Measurements from ENCODE around the gene WDR86. TPM values are rescaled to one million over a fixed set of nuclear protein-coding genes. Genes with fewer than 3 reads are reported as not detected.

The WDR86 gene
- total RNA-seq, 2 experiments from 2014 or later = not detected

DNA sequence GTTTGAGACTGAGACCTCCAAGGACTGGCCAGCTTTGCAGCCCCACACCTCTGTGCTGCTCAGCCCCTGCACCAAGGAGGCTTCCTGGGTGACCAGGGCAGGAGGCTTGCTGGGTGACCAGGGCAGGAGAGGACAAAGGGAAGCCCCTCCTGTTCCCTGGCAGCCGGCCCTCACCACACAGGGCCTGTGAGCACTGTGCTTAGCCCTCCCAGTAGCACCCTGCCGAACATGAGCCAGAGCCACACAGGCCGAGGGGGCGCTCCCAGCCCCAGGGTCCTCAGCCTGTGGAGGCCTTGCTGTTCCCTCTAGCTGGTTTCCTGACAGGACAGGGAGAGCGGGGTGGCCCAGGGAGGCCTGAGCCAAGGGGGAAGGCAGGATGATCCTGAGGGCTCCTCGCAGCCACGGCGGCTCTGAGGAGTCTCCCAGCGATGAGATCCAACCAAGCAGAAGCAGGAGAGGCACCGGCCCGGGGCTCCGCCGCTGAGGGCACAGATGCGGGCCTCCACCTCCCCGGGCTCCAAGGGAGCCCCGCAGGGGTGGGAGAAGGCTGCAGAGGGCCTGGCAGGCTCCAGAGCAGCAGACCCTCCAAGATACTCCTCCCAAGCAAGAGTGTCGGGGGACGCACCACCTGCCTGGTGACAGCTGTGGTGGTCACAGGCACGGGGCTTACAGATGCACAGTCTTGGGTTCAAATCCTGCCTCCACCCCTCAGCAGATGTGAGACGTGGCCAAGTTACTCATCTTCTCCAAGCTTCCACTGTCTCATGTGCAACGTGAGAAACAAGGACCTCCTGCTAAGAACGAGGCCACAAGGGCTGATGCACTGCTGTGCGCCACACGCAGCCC, 22.5 kb downstream of the WDR86 start:
- intact Hi-C loops (cut with DNase I, micrococcal nuclease) = no loop called here
- no peak overlapping the region for H3K4me3 Mint-ChIP-seq
- DNase-seq = no peak
- ATAC-seq = no peak
- ChIA-PET POLR2A (no interaction called here), CTCF (interaction anchor here (1.5 kb wide), 1 partner anchor 57 kb away, joined by 4 read pairs; no protein-coding TSS in a partner anchor)
- no peaks in the 10 kb centered on the region for H3K36me3 Mint-ChIP-seq (ENCODE audit: low read depth)
- H3K4me1 Mint-ChIP-seq = peaks cover 2% of the 10 kb centered on the region
- peaks cover 11% of the 10 kb centered on the region for H3K27me3 Mint-ChIP-seq
- no peaks in the 10 kb centered on the region for H3K9me3 Mint-ChIP-seq (ENCODE audit: low read depth)
- no peak overlapping the region for H3K27ac Mint-ChIP-seq

DNA sequence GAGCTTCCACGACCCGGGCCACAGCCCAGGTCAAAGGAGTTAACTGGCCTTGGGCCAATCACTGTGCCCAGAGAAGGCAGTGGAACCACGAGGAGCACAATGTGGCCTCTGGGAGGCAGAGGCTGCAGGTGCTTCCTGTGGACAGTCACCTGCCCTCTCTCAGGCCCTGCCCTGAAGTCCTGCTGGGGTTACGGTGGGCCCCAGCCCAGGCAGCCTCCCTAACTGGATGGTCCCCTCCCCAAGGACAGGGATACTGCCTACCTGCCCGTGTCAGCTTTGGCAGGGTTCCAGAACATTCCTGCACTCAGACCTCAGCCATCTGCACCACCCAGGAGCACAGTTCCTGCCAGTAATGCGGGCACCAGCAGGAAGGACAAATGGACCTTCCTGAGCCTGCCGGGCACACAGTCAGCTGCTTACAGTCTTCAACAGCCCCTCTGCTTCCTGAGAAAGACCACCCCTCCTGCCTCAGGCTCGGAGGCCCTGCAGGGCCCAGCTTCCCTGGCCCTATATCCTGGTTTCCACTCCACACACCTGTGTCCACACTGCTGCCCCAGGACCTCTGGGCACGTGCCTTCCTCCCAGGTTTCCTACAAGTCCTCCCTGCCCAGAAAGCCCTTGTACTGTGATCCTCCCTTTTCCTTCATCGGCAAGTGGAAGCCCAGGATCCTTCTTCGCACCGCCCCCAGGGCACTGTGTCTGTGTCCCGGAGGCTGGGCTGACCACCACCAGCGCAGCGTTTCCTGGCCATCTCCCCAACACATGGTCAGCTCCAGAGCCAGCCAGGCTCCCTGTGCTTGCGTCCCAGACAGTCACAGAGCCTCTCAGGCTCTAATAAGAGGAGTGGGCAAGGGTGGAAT, 23.3 kb downstream of the WDR86 start:
- intact Hi-C loops (cut with DNase I, micrococcal nuclease) = no loop called here
- Mint-ChIP-seq H3K4me1 (peaks cover 6% of the 10 kb centered on the region), H3K4me3 (no peak overlapping the region), H3K9me3 (ENCODE audit: low read depth) (no peaks in the 10 kb centered on the region), H3K36me3 (ENCODE audit: low read depth) (no peaks in the 10 kb centered on the region), H3K27ac (no peak overlapping the region), H3K27me3 (peaks cover 15% of the 10 kb centered on the region)
- POLR2A ChIA-PET = no interaction called here
- ATAC-seq (no peak), DNase-seq (no peak)
- CTCF ChIA-PET = interaction anchor here (1.5 kb wide), 1 partner anchor 57 kb away, joined by 4 read pairs; no protein-coding TSS in a partner anchor

DNA sequence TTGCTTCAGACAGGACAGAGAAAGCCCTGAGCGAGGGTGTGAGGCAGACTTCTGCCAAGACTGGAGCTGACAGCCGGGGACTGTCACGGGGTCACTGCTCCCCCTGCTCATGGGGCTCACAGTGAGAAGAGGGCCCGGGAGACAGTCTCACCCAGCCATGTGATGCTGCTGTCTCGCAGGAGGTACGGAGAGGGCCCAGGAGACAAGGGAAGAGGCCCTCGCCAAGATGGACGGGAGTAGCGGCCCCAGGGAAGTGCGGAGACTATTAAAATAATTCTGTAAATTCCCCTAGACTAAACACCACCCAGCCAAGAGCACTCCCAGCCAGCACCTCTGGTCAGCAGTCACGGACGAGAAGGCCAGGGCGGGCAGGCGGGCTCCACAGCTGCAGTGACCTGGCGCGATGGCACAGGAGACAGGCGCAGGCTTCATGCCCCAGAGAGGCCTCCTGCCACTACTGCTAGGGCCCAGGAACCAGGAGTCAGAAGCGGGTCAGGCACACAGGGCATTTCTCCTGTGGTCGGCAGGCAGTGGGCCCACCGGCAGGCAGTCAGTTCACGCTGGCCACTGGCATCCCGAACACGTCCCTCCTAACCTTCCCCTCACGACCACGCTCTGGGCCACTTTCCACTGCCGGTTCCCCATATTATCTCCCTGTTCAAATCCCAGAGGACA, 24.1 kb downstream of the WDR86 start:
- no peak overlapping the region for H3K27ac Mint-ChIP-seq
- H3K4me3 Mint-ChIP-seq = no peak overlapping the region
- CTCF ChIA-PET = no interaction called here
- no peaks in the 10 kb centered on the region for H3K36me3 Mint-ChIP-seq (ENCODE audit: low read depth)
- POLR2A ChIA-PET = no interaction called here
- peaks cover 9% of the 10 kb centered on the region for H3K4me1 Mint-ChIP-seq
- peaks cover 15% of the 10 kb centered on the region for H3K27me3 Mint-ChIP-seq
- no peaks in the 10 kb centered on the region for H3K9me3 Mint-ChIP-seq (ENCODE audit: low read depth)
- intact Hi-C loops (cut with DNase I, micrococcal nuclease) = no loop called here
- ATAC-seq (no peak), DNase-seq (no peak)

DNA sequence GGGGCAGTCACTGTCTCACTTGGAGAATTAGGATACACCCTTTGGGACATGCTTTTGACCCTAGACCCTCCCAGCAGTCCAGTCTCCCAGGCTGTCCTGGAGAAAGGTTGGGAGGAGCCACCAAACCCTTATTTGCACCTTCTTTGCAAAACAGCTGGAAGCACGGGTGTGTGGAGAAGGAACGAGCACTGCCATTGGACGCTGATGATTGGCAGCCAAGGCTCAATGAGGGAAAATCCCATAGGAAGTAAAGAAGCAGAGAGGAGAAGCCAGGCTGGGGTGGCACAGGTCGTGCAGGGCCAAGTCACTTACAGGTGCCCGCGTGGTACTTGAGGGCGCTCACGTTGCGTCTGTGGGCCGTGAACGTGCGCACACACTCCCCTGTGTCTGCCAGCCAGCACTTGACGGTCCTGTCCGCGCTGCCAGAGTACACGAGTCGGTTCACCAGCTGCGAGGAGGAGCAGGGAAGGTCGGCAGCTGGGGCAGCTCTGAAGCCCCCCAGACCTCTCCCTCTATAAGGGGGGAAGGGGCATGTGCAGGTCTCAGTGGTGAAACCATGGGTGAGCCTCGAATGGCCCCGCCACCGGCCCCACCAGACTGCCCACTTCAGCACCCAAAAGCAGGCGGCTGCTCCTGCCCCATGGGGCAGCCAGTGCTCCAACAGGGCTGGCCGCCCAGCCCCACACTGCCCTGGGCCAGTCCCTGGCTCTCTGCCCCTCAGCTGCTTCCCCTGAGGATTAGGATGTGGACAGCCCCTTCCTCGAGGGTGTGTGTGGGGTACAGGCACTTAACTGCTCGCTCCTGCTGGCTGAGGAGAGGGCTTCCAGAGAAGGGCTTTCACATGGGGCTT, 24.8 kb downstream of the WDR86 start:
- no peak overlapping the region for H3K27ac Mint-ChIP-seq
- H3K36me3 Mint-ChIP-seq (ENCODE audit: low read depth) = no peaks in the 10 kb centered on the region
- ATAC-seq (no peak), DNase-seq (no peak)
- no peak overlapping the region for H3K4me3 Mint-ChIP-seq
- no peaks in the 10 kb centered on the region for H3K9me3 Mint-ChIP-seq (ENCODE audit: low read depth)
- H3K4me1 Mint-ChIP-seq = peaks cover 10% of the 10 kb centered on the region
- CTCF ChIA-PET = interaction anchor here (2.2 kb wide), 1 partner anchor 64 kb away, joined by 9 read pairs; no protein-coding TSS in a partner anchor
- peaks cover 15% of the 10 kb centered on the region for H3K27me3 Mint-ChIP-seq
- intact Hi-C loops (cut with DNase I, micrococcal nuclease) = no loop called here
- POLR2A ChIA-PET = no interaction called here

DNA sequence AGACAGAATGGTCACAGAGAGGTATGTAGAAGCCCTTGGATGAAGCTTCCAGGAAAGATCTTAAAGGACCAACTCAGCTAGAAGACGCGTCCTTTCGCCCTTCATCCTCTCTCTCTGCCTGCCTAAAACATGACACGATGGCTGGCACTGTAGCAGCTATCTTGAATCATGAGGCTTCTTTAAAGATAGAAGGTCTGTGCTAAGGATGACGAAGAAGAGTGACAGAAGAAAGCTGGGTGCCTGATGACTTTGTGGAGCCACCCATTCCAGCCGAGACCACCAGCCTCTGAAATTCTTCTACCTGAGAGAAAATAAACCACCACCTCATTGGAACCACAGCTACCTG, 25.5 kb downstream of the WDR86 start:
- CTCF ChIA-PET = interaction anchor here (2.2 kb wide), 1 partner anchor 64 kb away, joined by 9 read pairs; no protein-coding TSS in a partner anchor
- POLR2A ChIA-PET = no interaction called here

DNA sequence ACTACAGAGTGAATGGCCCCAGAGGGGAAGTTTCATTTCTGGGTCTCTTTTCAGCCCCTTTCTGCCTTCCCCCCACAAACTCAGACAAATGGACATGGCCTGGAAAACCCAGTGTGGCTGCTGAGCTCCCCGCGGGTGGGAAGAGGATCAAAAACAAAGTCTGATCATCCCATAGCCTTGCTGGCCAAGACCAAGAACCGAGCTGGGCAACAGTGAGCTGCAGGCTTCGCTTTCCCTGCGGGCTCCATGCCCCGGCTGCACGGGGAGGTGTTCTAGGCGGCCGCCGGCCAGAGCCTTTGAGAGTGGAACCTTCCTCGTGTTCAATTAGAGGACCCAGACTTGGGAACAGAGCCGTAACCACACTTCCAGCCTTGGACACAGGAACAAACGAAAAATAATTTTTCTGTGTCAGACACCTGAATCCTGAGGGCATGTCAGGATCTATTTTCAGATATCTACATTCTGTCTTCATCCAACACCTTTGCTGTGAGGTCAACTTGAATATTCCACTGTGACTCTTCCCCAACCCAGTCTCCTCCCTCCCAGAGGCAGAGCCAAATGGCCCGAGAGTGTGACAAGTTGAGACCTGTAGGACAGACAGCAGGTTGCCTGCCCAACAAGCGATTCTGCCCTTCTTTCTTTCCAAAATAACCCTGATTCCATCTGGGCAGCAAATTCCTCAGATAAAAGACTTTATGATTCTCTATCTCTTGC, 26.0 kb downstream of the WDR86 start:
- Mint-ChIP-seq H3K36me3 (ENCODE audit: low read depth) (no peaks in the 10 kb centered on the region), H3K9me3 (ENCODE audit: low read depth) (no peaks in the 10 kb centered on the region), H3K27me3 (peaks cover 15% of the 10 kb centered on the region), H3K27ac (no peak overlapping the region), H3K4me3 (no peak overlapping the region), H3K4me1 (peaks cover 10% of the 10 kb centered on the region)
- DNase-seq = no peak
- intact Hi-C loops (cut with DNase I, micrococcal nuclease) = no loop called here
- no peak for ATAC-seq
- ChIA-PET CTCF (interaction anchor here (0.7 to 2.2 kb wide), 3 partner anchors 10 to 65 kb away, joined by 3 to 9 read pairs (median 3); no protein-coding TSS in a partner anchor), POLR2A (no interaction called here)

More for the DNA sequence above, 25.5 kb downstream of the WDR86 start:
- intact Hi-C loops (cut with DNase I, micrococcal nuclease) = no loop called here
- Mint-ChIP-seq H3K36me3 (ENCODE audit: low read depth) (no peaks in the 10 kb centered on the region), H3K4me3 (no peak overlapping the region), H3K9me3 (ENCODE audit: low read depth) (no peaks in the 10 kb centered on the region), H3K4me1 (peaks cover 10% of the 10 kb centered on the region), H3K27ac (no peak overlapping the region), H3K27me3 (peaks cover 15% of the 10 kb centered on the region)
- ATAC-seq (no peak), DNase-seq (no peak)

DNA sequence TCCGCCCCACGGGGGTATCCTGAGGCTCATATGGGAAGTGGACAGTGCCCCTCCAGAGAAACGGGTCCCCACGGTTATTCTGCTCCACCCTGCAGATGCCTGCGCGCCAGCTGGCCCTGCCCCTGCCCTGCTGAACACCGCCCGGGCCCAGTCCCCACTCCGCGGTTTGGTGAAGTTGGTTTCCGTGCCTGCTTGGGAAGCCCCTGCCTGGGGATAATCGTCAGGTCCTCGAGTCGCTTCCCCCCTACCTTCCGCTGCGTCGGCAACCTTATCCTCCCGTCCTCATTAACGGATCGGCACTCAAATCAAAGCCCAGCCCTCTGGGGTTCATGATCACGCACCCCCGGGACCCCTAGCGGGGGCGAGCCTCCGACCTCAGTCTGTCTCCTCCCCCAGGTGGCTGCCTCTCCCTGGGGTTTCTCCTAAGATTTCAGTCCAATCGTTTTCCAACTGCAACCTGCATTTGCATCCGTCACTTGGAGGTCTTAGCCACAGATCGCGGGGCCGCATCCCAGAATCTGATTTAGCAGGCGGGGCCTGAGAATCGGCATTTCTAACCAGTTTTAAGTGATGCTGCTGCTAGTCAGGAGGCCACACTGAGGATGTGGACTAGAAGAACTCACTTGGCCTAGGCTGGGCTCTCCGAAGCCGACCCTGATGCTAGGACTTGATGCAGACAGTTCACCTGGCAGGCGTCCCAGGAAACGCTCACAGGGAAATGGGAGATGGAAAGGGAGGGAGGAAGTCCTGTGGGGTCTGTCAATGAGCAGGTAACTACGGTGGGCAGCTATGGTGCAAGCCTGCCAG, 27.6 kb downstream of the WDR86 start:
- H3K27me3 Mint-ChIP-seq = peaks cover 15% of the 10 kb centered on the region
- ChIA-PET POLR2A (no interaction called here), CTCF (interaction anchor here (2.2 kb wide), 1 partner anchor 66 kb away, joined by 9 read pairs; no protein-coding TSS in a partner anchor)
- peaks cover 2% of the 10 kb centered on the region for H3K36me3 Mint-ChIP-seq (ENCODE audit: low read depth)
- H3K27ac Mint-ChIP-seq = no peak overlapping the region
- DNase-seq (peak; percentile 41), ATAC-seq (peak; percentile 37)
- intact Hi-C loops (cut with DNase I, micrococcal nuclease) = no loop called here
- no peaks in the 10 kb centered on the region for H3K9me3 Mint-ChIP-seq (ENCODE audit: low read depth)
- H3K4me3 Mint-ChIP-seq = peak overlapping the region; percentile 39
- H3K4me1 Mint-ChIP-seq = peaks cover 10% of the 10 kb centered on the region

DNA sequence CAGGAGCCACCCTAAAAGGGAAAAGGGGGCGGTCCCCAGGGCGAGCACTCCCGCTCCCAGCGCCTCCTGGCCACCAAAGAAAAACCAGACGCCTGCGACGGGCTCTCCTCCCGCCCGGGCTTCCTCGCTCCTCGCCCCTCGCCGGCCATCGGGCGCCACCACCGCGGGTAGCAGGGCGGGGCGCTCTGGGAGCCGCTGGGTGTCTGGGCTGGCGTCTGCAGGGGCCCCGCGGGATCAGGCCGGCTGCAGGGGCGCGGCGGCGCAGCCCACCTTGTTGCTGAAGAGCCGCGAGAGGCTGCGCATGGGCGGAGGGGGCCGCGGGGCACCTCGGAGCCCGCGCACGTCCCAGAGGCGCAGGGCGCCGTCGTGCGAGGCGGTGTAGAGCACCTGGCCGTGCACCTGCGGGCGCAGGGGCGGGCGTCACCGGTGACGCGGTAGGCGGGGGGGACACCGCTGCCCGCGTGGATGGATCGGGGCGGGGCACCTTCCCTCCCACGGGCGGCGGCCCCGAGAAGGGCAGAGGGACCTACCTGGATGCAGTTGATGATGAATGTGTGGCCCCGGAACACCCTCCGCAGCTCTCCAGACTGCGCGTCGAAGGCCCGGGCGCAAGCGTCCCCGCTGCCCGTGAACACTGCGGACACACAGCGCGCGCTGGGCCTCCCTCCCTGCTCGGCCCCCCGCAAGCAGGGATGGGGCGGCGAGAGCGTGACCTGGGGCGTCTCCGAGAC, 28.3 kb downstream of the WDR86 start:
- ChIA-PET CTCF (interaction anchor here (1.3 to 2.7 kb wide), 2 partner anchors 13 to 67 kb away, joined by 6 to 10 read pairs; no protein-coding TSS in a partner anchor), POLR2A (interaction anchor here (1.6 kb wide), 1 partner anchor 67 kb away, joined by 4 read pairs; no protein-coding TSS in a partner anchor)
- H3K4me3 Mint-ChIP-seq = no peak overlapping the region
- H3K36me3 Mint-ChIP-seq (ENCODE audit: low read depth) = peaks cover 2% of the 10 kb centered on the region
- H3K4me1 Mint-ChIP-seq = peaks cover 10% of the 10 kb centered on the region
- ATAC-seq (peak; percentile 59), DNase-seq (peak; percentile 49)
- no peak overlapping the region for H3K27ac Mint-ChIP-seq
- H3K27me3 Mint-ChIP-seq = peaks cover 15% of the 10 kb centered on the region
- intact Hi-C loops (cut with DNase I, micrococcal nuclease) = no loop called here
- no peaks in the 10 kb centered on the region for H3K9me3 Mint-ChIP-seq (ENCODE audit: low read depth)

DNA sequence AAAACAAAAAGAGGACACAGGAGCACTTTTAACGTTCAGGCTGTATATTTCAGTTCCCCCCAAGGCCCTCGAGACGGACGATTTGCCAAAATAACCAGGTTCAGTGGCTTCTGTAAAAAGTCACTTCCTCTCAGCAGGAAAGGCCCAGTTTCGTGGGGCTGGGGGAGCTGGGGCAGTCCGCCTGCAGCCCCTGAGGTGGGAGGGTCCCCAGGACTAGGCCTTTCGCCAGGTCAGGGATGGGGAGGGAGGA, 28.8 kb downstream of the WDR86 start:
- POLR2A ChIA-PET = interaction anchor here (1.6 kb wide), 1 partner anchor 68 kb away, joined by 4 read pairs; no protein-coding TSS in a partner anchor
- H3K9me3 Mint-ChIP-seq (ENCODE audit: low read depth) = no peaks in the 10 kb centered on the region
- ATAC-seq = no peak
- intact Hi-C loops (cut with DNase I, micrococcal nuclease) = no loop called here
- H3K27ac Mint-ChIP-seq = no peak overlapping the region
- H3K36me3 Mint-ChIP-seq (ENCODE audit: low read depth) = peaks cover 2% of the 10 kb centered on the region
- no peak for DNase-seq
- H3K4me1 Mint-ChIP-seq = peaks cover 10% of the 10 kb centered on the region
- peaks cover 15% of the 10 kb centered on the region for H3K27me3 Mint-ChIP-seq
- CTCF ChIA-PET = interaction anchor here (1.3 to 2.7 kb wide), 2 partner anchors 12 to 68 kb away, joined by 6 to 10 read pairs; no protein-coding TSS in a partner anchor
- no peak overlapping the region for H3K4me3 Mint-ChIP-seq

Measured in activated CD4-positive, alpha-beta T cell treated with anti-CD3 and anti-CD28 coated beads for 36 hours (primary cell).